Nephron progenitor cell (in vitro differentiated cells): ENCODE data around the gene DFFB.

Source experiments
- DNase-seq: peaks from one replicate; pipeline ENCODE4 v3.0.0; 2021
- H3K27ac Mint-ChIP-seq: 2 replicates; pipeline ENCODE4 v1.8.0; 2021; ENCODE audit warnings: mild to moderate bottlenecking, moderate library complexity, mixed read lengths
- H3K27me3 Mint-ChIP-seq: 2 replicates; pipeline ENCODE4 v1.8.0; 2021; ENCODE audit warnings: mild to moderate bottlenecking, low read depth, mixed read lengths; ENCODE audit not compliant: poor library complexity
- H3K36me3 Mint-ChIP-seq: 2 replicates; pipeline ENCODE4 v1.8.0; 2021; ENCODE audit warnings: low read depth, mixed read lengths
- H3K4me1 Mint-ChIP-seq: 2 replicates; pipeline ENCODE4 v1.8.0; 2021; ENCODE audit warnings: mixed read lengths
- H3K4me3 Mint-ChIP-seq: 2 replicates; pipeline ENCODE4 v1.8.0; 2021; ENCODE audit warnings: mild to moderate bottlenecking, moderate library complexity, mixed read lengths
- H3K9me3 Mint-ChIP-seq: 2 replicates; pipeline ENCODE4 v1.8.0; 2021; ENCODE audit warnings: mild to moderate bottlenecking, moderate library complexity, mixed read lengths
- CTCF ChIP-seq: fragments of 200-600 bp; sonication (generic); IDR thresholded peaks from 2 replicates; pipeline ENCODE4 v1.5.0; 2021; ENCODE audit warnings: antibody characterized with exemption

DFFB gene

GRCh38 chr1:3910049-3910731, 52.9 kb downstream of the DFFB start:
- Mint-ChIP-seq H3K4me1 (peaks cover 55% of the 10 kb centered on the region), H3K9me3 (no peaks in the 10 kb centered on the region), H3K27me3 (peaks cover 14% of the 10 kb centered on the region), H3K36me3 (no peaks in the 10 kb centered on the region), H3K4me3 (no peak overlapping the region), H3K27ac (no peak overlapping the region)
- no peak for TF ChIP-seq CTCF
- DNase-seq: no peak

DNA sequence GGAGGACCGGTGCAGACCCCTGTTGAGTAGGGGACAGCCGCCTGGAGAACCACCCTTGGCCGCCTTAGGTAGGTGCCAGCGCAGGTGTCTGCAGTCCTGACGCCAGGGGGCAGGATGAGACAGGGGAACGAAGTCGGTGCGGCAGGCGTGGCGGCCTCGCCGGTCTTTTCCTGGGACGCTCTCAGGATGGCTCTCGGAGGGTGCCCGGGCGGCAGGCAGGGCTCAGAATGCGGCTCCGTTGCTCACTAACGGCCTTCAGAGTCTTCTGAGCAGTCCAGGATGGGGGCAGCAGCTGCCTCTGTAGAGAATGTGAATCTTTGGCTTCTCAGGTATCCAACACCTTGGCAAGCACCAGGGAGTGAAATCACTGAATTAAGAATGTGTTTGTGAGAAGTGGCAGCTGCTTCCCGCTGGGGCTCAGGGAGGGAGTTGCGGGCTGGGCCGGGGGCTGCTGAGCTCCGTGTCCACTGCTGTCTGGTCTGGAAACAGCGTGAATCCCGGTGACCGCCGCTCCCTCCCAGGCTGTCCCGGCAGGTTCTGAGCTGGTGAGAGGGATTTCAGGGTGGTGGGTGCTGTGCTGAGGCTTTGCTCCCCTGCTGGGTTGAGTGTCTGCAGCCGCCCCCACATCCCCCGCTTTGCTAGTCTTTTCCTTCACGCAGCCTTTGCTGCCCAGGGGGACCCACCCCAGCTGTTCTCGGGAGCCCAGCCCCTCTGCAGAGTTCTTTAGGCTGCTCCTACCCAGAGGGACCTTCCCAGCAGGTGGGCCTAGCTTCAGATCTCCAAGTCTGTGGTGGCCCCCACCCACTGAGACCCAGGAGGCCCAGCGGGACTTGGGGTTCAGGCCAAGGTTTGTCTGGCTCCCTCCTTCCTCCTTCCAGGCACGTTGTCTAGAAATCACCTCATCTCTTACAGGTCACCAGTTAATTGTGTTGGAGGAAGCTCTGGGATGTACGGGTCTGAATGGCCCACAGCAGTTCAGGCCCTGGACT, 53.9 kb downstream of the DFFB start:
- Mint-ChIP-seq H3K36me3 (no peaks in the 10 kb centered on the region), H3K27me3 (peaks cover 11% of the 10 kb centered on the region), H3K9me3 (no peaks in the 10 kb centered on the region), H3K4me3 (peak overlapping the region; percentile 56), H3K27ac (no peak overlapping the region), H3K4me1 (peaks cover 49% of the 10 kb centered on the region)
- peak; percentile 85 for TF ChIP-seq CTCF
- DNase-seq: peak; percentile 92

DNA sequence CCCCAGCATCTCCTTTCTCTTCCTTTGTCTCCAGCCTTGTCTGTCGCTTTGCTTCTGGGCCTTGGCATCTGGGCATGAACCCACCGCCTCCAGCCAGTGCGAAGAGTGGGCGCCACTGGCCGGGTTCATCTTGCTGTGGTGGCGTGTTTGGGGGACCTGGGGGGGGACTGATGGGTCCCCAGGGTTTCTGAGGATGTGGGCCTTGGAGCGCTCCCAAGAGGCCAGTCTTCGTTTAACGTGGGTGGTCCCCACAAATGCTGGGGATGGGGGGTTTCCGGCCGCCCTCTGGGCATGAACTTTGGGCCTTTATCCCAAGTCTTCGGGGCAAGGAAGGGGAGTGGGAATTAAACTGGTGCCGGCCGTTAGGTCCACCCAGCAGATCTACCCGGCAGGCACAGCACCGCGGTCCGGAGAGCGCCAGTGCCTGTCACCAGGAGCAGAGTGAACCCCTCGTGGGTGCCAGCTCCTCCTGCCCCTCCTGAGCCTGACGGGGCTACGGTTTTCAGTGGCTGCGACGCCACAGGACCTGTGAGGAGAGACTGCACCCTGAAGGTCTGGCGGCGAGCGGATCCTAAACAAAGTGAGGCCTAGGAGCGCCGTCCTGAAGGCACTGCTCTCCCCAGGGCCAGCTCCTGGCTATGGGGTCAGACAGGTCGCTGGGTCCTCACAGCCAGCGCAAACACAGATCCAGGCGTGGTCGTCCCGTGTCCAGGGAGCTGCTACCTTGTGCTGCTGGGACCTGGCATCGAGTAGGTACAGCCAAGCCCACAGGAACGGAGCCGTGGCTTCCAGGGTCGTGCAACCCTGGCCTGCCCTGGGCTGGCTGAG, 54.9 kb downstream of the DFFB start:
- Mint-ChIP-seq H3K4me1 (peaks cover 40% of the 10 kb centered on the region), H3K9me3 (no peaks in the 10 kb centered on the region), H3K36me3 (no peaks in the 10 kb centered on the region), H3K4me3 (no peak overlapping the region), H3K27ac (no peak overlapping the region), H3K27me3 (peaks cover 13% of the 10 kb centered on the region)
- DNase-seq: no peak
- no peak for TF ChIP-seq CTCF

- peaks cover 36% of the 10 kb centered on the region for H3K4me1 Mint-ChIP-seq
- no peak for DNase-seq
- peaks cover under 1% of the 10 kb centered on the region for H3K9me3 Mint-ChIP-seq
- H3K27me3 Mint-ChIP-seq: peaks cover 13% of the 10 kb centered on the region
- H3K36me3 Mint-ChIP-seq: no peaks in the 10 kb centered on the region
- no peak overlapping the region for H3K4me3 Mint-ChIP-seq
- no peak overlapping the region for H3K27ac Mint-ChIP-seq
- no peak for TF ChIP-seq CTCF
Measured at GRCh38 chr1:3912809-3913685, 55.8 kb downstream of the DFFB start.

DNA sequence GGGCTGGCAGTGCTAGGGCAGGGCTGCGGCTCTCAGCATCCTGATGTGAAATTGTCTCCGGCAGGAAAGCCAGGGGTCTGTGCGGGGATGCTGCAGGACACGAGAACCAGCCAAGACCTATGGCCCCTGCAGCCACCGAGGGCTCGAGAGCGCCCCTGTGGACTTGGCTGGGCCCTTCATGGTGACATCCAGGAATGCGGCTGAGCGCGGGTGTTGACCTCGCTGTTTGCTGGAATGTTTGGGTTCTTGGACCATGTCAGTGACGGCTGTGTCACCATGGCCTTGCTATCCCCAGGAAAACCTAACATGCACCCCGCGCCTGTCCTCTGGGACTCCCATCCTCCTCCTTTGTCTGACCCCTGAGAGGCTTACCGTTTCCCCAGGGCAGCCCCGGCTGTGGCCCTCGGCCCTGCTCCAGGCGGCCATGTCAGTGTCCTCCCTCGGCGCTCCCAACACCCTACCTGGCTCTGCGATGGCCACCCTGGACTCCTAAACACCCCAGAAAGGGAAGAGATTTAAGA, 57.1 kb downstream of the DFFB start:
- peaks cover 8% of the 10 kb centered on the region for H3K9me3 Mint-ChIP-seq
- TF ChIP-seq CTCF: no peak
- no peak for DNase-seq
- peaks cover 13% of the 10 kb centered on the region for H3K27me3 Mint-ChIP-seq
- no peaks in the 10 kb centered on the region for H3K36me3 Mint-ChIP-seq
- H3K4me1 Mint-ChIP-seq: peaks cover 22% of the 10 kb centered on the region
- H3K27ac Mint-ChIP-seq: no peak overlapping the region
- no peak overlapping the region for H3K4me3 Mint-ChIP-seq
